ENCODE results near the gene PTPRO.

The PTPRO gene

DNA sequence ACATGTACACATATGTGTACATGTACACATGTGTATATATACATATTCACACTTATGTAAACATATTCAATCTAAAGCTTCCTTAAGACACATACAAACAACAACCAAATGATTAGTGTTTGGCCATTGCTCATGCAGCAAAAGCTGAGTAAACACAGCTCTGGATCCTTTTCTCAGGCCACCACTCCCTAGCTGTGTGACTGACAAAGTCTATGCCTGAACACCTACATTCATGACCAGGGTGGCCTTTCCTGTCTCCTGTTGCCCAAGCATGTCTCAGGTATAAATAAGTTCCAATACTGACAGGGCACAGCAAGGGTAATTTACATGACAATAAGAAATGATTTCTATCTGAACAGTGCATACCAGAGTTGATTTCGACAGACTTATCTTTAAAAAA is 1.4 kb upstream of the PTPRO start:
- no peak for DNase-seq (ENCODE audit: extremely low spot score)
- TF ChIP-seq, protein P1, sequence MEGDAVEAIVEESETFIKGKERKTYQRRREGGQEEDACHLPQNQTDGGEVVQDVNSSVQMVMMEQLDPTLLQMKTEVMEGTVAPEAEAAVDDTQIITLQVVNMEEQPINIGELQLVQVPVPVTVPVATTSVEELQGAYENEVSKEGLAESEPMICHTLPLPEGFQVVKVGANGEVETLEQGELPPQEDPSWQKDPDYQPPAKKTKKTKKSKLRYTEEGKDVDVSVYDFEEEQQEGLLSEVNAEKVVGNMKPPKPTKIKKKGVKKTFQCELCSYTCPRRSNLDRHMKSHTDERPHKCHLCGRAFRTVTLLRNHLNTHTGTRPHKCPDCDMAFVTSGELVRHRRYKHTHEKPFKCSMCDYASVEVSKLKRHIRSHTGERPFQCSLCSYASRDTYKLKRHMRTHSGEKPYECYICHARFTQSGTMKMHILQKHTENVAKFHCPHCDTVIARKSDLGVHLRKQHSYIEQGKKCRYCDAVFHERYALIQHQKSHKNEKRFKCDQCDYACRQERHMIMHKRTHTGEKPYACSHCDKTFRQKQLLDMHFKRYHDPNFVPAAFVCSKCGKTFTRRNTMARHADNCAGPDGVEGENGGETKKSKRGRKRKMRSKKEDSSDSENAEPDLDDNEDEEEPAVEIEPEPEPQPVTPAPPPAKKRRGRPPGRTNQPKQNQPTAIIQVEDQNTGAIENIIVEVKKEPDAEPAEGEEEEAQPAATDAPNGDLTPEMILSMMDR (IDR thresholded peaks at IDR 0.05; ENCODE audit: control extremely low read depth, extremely low read depth, low read depth, missing control alignments): no peak
- POLR2A ChIA-PET: no interaction called here
- CTCF ChIA-PET: interaction anchor here (0.9 kb wide), 1 partner anchor 18 kb away, joined by 4 read pairs; no protein-coding TSS in a partner anchor

DNA sequence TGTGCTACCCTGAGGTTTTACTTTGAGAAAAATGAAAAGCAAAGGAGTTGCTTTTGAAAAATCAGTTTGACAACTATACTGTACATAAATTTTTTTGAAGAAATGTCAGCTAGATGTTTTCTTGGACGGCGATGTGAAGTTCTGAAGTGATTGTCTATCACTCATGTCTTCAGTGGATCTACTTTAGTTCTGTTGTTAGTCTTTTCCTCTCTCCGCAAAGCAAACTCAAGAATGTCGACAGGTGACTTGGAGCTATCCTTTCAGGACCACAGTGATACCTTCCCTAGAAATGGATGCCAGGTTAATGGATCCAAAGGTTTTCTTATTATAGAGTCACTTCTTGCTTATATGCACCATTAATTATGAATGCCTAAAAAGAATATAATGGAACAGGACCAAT is 1.2 kb downstream of the PTPRO start:
- ChIA-PET POLR2A (no interaction called here), CTCF (interaction anchor here (0.9 to 1.0 kb wide), 2 partner anchors 10 to 15 kb away, joined by 3 read pairs; no protein-coding TSS in a partner anchor)
- TF ChIP-seq, protein P1 (IDR thresholded peaks at IDR 0.05; ENCODE audit: control extremely low read depth, extremely low read depth, low read depth, missing control alignments): no peak
- no peak for DNase-seq (ENCODE audit: extremely low spot score)

DNA sequence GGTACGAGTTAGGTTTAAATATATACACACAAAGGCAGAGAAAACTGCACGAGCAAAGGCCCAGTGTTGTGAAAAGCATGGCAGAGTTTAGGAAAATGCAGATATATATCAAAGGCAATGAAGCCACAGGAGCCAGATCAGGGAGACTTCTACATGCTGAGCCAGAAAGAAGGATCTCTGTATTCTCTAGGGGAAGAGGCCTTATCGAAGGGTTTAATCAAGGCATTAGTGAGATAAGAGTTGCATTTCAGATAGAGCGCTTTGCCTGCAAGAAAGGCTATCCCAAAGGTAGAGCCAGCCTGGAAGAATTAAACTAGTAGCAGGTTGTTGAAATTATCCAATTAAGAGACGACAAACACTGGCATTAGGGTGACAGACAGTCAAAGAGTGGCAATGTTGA is 7.6 kb downstream of the PTPRO start:
- CTCF ChIA-PET: no interaction called here
- TF ChIP-seq, protein P1 (IDR thresholded peaks at IDR 0.05; ENCODE audit: control extremely low read depth, extremely low read depth, low read depth, missing control alignments): no peak
- DNase-seq (ENCODE audit: extremely low spot score): no peak
- POLR2A ChIA-PET: no interaction called here

DNA sequence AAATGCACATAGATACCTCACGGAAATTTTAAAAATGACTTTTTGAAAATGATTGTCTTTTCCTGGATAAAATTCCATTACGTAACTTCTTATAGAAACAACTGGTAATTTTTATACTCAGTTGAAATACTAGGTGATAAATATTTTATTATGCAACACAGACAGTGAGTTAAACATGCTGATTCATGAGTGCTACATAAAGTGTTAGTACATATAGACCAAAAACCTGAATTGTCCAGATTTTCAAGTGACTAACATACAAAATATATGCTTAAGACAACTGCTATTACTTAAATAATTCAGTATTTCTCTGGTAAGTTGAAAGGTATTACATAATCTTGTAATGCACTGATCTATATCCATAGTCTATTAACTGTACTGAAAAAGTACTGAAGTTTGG is 11.9 kb downstream of the PTPRO start:
- TF ChIP-seq, protein P1 (IDR thresholded peaks at IDR 0.05; ENCODE audit: control extremely low read depth, extremely low read depth, low read depth, missing control alignments): no peak
- DNase-seq (ENCODE audit: extremely low spot score): no peak
- CTCF ChIA-PET: no interaction called here
- POLR2A ChIA-PET: no interaction called here

DNA sequence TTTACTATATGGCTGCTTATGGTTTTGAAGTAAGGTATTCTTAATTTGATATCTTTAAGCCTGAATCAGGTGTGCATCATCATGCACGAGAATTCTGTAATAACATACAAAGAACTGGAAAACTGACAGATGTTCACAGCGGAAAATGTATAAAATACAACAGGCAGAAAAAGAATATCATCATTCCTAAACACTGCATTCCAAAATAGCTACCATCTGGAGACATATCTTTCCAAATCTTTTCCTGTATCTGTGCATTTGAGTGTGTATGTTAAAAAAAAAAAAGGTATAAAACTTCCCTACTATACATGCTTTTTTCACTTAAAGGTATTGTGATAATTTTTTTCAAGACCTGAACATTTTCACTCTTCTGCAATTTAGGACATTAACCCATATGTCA is 13.7 kb downstream of the PTPRO start:
- TF ChIP-seq, protein P1 (IDR thresholded peaks at IDR 0.05; ENCODE audit: control extremely low read depth, extremely low read depth, low read depth, missing control alignments): no peak
- no peak for DNase-seq (ENCODE audit: extremely low spot score)
- ChIA-PET CTCF (interaction anchor here (0.6 kb wide), 1 partner anchor 12 kb away, joined by 3 read pairs; no protein-coding TSS in a partner anchor), POLR2A (no interaction called here)

DNA sequence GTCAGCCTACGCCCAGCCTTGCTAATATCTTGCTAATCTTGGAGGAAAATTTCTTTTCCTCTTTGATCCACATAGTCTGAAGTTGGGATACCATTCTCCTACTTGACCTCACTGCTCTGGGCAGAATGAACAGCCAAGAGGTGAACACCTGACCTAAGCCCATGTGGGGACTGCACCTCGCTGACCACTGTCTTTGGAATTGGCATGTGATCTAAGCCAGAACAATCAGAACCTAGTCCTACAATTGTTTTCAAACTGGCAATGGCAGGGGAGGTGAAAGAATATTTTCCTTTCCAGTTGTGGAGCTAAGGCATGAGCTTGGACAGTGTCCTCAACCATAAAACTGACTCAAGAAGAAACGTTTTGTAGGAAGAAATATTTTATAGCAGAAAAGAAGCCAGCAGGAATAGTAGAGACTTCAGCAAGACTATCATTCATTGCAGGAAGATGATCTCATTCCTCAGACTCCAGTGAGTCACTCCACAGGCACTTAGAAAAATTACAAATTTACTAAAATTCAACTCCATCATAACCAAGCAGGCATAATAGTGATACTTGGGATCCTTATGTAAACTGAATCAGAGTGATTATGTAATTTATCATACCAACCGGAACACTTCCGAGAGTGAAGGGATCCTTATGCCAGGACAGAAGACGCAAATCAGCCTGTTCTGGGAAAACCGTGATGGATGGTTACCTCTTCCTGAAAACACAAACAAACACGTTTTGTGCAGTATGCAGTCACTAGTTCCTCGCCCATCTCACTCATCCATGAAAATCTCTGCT is 14.7 kb downstream of the PTPRO start:
- POLR2A ChIA-PET: no interaction called here
- no peak for DNase-seq (ENCODE audit: extremely low spot score)
- TF ChIP-seq, protein P1 (IDR thresholded peaks at IDR 0.05; ENCODE audit: control extremely low read depth, extremely low read depth, low read depth, missing control alignments): no peak
- CTCF ChIA-PET: no interaction called here

All from GM10248 (cell line).